ELF-1 (cell line): ENCODE data around the gene EYS.

ENCODE experiments used
- DNase-seq: peaks from one replicate; pipeline ENCODE4 v3.0.0-alpha.2; 2016; ENCODE audit warnings: low read depth, low spot score

Gene EYS

DNA sequence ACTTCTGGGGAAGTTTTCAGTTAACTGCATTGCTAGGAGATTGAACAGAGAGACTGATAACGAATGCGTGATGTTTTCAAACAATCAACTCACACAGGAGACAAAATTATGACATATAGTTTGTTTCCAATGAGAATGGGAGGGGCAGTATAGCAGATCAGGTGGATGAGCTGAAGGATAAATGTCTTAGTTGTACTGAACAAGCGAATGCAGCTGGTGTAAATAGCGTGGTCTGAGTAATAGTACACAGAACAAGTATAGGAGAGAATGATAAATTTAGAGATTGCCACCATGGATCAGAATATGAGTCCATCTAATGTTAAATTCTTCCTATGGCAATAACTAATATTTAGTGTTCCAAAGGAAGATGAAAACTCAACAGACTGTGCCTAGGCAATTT is 858.6 kb downstream of the EYS start:
- no peak for DNase-seq

- DNase-seq = no peak
These were observed 859.6 kb downstream of the EYS start for GRCh38 chr6:64847396-64847795.

GRCh38 chr6:64838726-64839125 is 868.3 kb downstream of the EYS start:
- DNase-seq = no peak

DNA sequence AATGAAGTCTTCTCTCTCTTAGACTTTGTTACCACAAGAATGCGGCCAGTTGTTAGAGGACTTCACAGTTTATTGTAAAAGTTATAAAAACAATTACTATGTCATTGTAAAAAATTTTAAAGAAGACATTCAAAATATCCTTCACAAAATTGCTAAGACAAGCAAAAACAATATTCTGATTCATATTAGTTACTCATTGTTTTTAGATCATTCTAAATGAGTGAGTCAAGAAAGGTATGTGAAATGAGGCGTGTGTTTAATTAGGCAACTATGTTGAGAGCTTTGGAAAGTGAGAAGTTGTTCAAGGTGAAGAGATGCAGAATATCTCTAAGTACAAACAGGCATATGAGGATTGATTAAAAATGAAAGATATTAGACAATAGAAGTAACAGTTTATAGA is 875.3 kb downstream of the EYS start:
- no peak for DNase-seq

DNA sequence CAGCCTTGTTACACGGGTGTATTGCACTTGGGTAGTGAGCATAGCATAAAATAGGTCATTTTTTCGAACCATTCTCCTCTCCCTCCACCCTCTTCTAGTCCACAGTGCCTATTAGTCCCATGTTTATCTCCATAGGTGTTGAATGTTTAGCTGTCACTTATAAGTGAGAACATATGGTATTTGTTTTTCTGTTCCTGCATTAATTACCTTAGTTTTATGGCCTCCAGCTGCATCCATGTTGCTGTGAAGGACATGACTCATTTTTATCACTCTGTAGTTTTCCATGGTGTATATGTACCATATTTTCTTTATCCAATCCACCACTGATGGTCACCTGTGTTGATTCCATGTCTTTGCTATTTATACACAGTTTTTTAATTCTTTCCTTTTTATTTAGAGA is 889.5 kb downstream of the EYS start:
- no peak for DNase-seq

DNA sequence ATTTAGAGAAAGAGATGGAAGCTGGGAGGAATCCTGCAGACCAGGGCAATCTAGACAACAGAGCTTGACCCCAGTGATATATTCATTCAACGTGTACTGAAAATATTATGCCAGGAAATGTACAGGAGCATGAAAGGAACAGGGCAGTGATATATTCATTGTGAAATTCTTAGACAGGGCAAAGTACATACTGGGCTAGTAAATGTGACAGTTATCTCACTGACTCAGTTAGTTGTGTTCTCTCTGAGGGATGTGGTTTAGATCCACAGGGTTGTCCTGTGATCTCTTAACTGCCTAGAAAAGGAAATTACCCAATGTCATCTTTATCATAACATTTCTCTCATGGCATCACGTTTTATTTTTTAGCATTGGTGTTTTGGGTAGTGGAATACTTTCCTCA is 891.3 kb downstream of the EYS start:
- DNase-seq = no peak

DNA sequence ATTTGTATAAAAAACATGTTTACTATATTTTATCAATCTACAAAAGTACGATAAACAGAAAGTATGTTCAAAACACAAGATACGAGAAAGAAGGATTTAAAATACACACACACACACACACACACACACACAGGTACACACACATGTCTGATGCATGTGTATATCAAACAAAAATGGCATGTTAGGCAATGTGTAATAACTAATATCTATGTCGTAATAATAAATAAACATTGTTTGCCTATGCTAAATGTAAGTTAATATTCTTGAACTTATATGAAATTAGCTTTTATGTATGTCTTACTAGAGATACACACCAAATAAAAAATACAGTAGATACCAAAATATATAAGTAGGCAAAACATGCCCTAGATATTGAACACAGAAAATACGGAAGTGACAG is 894.9 kb downstream of the EYS start:
- no peak for DNase-seq

- DNase-seq = no peak
These were observed 895.9 kb downstream of the EYS start for GRCh38 chr6:64811119-64811518.

DNA sequence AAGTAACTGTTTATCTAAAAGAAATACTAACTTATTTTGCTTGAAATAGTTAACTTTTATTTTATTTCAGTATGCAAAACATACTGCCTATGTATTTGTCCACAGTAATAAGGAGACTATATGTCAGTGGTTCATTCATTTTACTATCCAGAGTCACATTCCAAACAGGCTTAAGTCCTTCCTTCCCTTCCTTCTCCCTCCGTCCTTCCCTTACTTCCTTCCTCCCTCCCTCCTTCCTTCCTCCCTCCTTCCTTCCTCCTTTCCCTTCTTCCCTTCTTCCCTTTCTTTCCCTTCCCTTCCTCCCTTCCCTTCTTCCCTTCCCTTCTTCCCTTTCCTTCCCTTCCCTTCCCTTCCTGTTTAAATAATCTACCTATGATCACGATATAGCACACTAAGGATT is 899.2 kb downstream of the EYS start:
- DNase-seq = no peak

DNA sequence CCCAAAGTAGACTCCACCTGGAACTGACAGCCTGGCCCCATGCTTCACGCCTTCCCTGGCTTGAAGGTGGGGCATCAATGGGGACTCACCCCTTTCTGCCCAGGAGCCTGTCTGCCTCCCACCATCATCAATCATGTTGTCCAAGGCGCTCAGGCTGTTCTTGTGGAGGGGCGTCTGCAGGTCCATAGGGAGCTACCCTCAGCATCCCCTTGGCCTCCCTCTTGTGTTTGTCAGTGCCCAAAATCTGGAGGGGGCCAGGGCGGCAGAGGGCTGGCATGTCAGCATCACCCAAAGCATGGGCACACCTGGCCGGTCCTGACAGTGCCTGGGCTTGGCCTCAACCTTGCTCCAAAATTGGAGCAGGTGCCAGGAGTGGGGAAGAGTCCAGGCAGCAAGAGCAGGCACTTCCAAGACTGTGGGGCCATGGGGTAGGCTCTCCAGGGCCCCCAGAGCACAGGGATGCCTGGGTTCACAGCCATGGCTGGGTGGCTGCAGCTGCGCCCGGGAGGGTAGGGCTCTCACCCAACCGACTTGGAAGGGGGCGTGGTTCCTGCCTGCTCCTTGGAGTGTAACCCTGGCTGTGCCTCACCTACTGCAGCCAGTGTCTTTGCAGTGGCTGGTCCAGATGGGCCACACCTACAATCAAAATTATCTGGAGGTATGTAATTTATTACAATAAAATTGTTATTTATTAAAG is 903.4 kb downstream of the EYS start:
- DNase-seq = no peak

DNA sequence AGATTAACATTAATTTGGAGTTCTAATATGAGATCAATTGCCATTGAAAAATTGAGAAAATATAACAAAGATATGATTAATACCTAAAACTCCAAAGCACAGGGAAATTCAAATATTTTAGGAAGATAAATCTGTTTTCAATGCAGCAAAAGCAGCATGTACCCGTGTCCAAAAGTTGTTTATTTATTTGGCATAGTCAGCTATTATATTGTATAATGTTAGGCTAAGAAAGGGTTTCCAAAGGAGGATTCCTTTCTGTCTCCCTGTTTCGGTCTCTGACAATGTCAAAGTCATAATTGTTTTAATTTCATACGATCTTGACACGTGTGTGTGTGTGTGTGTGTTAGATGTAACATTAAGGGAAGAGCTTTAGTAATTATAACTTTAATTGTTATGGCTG is 914.5 kb downstream of the EYS start:
- DNase-seq = no peak

GRCh38 chr6:64789476-64789875 is 917.5 kb downstream of the EYS start:
- no peak for DNase-seq

- DNase-seq = no peak
These were observed 920.3 kb downstream of the EYS start for GRCh38 chr6:64786736-64787135.

GRCh38 chr6:64782877-64783276 is 924.1 kb downstream of the EYS start:
- DNase-seq = no peak

DNA sequence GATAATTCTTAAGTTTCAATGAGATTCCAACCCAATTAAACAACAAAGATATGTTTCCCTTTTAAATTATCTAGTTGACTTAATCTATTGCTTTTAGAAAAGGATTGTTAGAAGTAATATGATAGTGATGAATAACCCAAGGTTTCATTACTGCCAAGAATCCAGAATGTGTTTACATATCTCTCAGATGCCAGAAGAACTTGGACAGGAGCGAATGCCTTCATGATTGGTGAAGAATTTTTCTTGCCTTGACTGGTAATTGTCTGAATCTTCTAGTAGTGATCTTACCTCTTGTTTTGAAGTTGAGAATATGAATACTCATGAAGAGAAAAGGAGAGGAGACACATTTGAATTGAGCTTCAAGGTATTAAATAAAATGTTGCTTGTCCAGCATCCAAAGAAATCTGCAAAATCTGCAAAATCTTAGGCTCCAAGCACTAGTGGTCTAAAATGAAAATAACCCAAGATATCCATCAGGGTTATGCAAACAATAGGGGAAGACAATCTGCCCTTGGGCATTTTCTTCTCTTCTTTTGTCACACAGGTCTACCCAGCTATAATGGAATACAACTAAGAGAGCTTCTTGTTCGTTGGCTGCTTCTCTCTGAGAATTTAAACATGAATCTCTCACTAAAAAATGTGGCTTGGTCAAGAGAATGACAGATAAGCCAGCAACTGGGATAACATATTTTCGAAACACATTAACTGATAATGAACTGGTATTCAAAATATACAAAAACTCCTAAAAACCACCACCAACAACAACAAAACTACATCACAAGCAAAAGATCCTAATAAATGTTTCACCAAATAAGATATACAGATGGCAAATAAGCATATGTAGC is 928.9 kb downstream of the EYS start:
- DNase-seq = no peak

DNA sequence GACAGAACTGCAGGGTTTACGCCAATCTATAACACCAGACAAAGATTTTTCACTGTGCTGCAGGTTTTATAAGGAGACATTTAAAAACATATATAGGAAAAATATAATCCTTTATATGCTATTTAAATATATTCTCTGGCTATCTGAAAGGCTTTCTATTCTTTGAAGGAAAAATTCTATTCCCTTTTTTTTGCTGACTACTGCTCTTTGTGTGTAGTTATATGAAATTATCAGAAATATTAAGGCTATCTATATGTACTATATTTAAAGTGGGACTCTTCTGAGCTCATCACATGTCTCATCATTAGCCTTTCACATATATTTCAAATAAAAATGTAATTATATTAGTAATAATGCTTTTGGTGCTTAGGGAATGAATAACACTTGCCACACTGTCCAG is 930.7 kb downstream of the EYS start:
- no peak for DNase-seq

- DNase-seq = no peak
These were observed 932.1 kb downstream of the EYS start for GRCh38 chr6:64774881-64775280.

- no peak for DNase-seq
These were observed 956.1 kb downstream of the EYS start for GRCh38 chr6:64750910-64751309.

DNA sequence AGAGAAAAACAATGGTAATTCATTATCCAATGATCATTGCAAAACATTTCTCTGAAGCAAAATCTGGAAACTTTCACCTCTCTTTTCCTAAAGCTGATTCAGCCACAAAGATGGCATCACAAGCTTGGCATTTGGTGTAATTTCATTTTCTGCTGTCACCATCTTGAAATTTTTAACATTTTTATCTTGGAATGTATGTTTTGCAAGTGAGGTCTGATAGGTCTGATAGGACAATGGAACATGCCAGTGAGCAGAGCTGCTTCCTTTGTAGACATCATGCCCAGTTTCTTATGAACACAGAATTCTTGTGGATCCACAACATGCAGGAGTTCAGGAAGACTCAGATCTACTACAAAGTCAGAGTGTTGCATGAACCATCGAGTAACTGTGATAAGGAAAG is 969.6 kb downstream of the EYS start:
- no peak for DNase-seq

GRCh38 chr6:64736421-64736950 is 970.5 kb downstream of the EYS start:
- DNase-seq = no peak

- no peak for DNase-seq
These were observed 973.6 kb downstream of the EYS start for GRCh38 chr6:64733433-64733832.

DNA sequence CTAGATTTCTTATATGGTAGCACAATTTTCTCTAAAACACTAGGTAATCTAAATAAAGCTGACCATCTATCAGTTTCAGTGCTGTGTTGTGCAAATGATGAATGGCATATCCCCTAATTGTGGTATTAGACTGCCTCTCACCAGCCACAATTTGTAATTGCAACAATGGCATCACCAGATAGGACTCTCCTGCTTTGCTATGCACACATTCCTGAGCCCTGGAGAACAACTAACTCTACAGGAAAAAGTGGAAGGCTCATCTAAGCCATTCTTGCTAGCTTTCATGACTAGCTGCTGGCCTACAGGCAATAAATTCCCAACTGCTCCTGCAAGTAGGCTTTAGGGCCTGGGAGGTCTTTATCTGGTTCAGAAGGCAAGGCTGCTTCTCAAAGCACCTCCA is 974.1 kb downstream of the EYS start:
- DNase-seq = no peak

DNA sequence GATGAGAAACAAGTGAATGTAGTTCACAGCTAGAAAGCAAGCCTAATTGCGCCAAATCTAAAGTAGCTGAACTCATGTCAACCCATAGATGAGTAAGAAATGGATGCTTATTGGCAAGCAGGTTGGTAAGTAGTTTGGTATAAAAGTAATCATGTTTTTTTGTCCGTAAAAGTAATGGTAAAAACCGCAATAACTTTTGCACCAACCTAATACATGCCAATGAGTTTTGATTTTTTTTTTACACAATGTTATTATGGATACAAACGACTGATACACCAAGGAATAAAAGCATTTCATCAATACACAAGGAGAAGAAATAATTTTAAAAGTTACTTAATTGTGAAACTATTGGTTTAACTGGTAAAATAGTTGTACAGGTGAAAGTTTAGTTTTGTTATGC is 977.5 kb downstream of the EYS start:
- no peak for DNase-seq
